ENCODE data around the gene IL11. TPM values are rescaled to one million over a fixed set of nuclear protein-coding genes. Genes with fewer than 3 reads are reported as not detected.

The IL11 gene
- polyA plus RNA-seq, 4 donors, result 0.19 to 0.67 TPM; not detected in 2

DNA sequence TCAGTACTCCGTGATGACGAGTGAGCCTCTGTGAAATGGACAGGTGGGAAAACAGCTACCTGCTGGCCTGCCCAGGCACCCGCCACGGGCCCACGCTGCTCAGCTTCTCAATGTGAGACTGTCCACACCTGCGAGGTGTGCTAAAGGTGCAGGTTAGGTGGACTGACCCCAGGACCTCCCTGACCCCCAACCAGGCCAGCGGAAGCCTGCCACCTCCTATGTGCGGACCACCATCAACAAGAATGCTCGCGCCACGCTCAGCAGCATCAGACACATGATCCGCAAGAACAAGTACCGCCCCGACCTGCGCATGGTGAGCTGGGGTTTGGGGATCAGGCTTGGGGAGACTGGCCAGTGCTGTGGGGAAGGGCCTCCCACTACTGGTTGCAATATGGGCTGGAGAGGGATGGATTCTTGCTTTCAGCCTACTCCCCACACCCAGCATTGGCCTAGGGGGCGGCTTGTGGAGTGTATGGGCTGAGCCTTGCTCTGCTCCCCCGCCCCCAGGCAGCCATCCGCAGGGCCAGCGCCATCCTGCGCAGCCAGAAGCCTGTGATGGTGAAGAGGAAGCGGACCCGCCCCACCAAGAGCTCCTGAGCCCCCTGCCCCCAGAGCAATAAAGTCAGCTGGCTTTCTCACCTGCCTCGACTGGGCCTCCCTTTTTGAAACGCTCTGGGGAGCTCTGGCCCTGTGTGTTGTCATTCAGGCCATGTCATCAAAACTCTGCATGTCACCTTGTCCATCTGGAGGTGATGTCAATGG is 17.7 kb upstream of the IL11 start:
- no peak for FAIRE-seq
- 78 to 82% (median 79%) methylated on average over 24 of the region's 24 CpGs for WGBS, 3 donors

DNA sequence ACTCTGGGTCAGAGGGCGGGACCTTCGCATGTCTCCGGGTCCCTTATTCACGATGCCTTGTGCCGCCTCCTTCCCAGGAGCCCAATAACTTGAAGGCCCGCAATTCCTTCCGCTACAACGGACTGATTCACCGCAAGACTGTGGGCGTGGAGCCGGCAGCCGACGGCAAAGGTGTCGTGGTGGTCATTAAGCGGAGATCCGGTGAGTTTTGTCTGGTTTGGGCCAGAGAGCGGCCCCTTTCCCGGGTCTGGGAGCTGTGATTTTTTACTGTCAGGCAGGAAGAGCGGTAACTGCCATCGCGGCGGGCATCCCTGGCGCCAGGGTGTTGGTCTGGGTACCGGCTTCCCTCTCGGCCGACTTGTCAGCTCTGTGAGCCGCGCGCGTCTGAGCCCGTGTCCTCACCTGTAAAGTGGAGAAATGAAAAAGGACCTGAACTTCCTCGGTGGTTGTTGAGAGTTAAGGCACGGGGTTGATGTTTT is 16.3 kb upstream of the IL11 start:
- Histone ChIP-seq H3K27ac (ENCODE audit: low read depth in 1 of 3, low read length in 2 of 3) (peak overlapping the region in 2 of 3 donors; percentile 66 to 97), H3K9me3 (ENCODE audit: control insufficient read depth in 2 of 2, insufficient read depth in 1 of 2, low read depth in 1 of 2, low read length in 1 of 2) (peaks cover 0 to 7% of the 10 kb centered on the region in 2 donors), H3K36me3 (ENCODE audit: control insufficient read depth in 3 of 3, insufficient read depth in 2 of 3, low read depth in 1 of 3, low read length in 3 of 3) (peaks cover 4 to 59% (median 20%) of the 10 kb centered on the region in 3 donors), H3K27me3 (ENCODE audit: control insufficient read depth in 3 of 3, insufficient read depth in 3 of 3, low read length in 3 of 3) (no peaks in the 10 kb centered on the region), H3K4me1 (ENCODE audit: control insufficient read depth in 3 of 3, insufficient read depth in 2 of 3, low read depth in 1 of 3, low read length in 2 of 3) (peaks cover 8 to 37% (median 13%) of the 10 kb centered on the region in 3 donors), H3K4me3 (ENCODE audit: low read depth in 1 of 3, low read length in 3 of 3) (peak overlapping the region; percentile 63 to 97 (median 95))
- WGBS, 3 donors, result 1% methylated on average over 33 of the region's 33 CpGs
- no peak for FAIRE-seq
- DNase-seq, result peak in 1 of 2 donors; percentile 16

More for the DNA sequence above, 17.7 kb upstream of the IL11 start:
- Histone ChIP-seq H3K9me3 (ENCODE audit: control insufficient read depth in 2 of 2, insufficient read depth in 1 of 2, low read depth in 1 of 2, low read length in 1 of 2) (peaks cover 0 to under 1% of the 10 kb centered on the region in 2 donors), H3K27me3 (ENCODE audit: control insufficient read depth in 3 of 3, insufficient read depth in 3 of 3, low read length in 3 of 3) (no peaks in the 10 kb centered on the region), H3K27ac (ENCODE audit: low read depth in 1 of 3, low read length in 2 of 3) (no peak overlapping the region), H3K4me3 (ENCODE audit: low read depth in 1 of 3, low read length in 3 of 3) (peak overlapping the region in 2 of 3 donors; percentile 63 to 97), H3K4me1 (ENCODE audit: control insufficient read depth in 3 of 3, insufficient read depth in 2 of 3, low read depth in 1 of 3, low read length in 2 of 3) (peaks cover 7 to 37% (median 13%) of the 10 kb centered on the region in 3 donors), H3K36me3 (ENCODE audit: control insufficient read depth in 3 of 3, insufficient read depth in 2 of 3, low read depth in 1 of 3, low read length in 3 of 3) (peaks cover 4 to 65% (median 20%) of the 10 kb centered on the region in 3 donors)
- DNase-seq, result no peak

DNA sequence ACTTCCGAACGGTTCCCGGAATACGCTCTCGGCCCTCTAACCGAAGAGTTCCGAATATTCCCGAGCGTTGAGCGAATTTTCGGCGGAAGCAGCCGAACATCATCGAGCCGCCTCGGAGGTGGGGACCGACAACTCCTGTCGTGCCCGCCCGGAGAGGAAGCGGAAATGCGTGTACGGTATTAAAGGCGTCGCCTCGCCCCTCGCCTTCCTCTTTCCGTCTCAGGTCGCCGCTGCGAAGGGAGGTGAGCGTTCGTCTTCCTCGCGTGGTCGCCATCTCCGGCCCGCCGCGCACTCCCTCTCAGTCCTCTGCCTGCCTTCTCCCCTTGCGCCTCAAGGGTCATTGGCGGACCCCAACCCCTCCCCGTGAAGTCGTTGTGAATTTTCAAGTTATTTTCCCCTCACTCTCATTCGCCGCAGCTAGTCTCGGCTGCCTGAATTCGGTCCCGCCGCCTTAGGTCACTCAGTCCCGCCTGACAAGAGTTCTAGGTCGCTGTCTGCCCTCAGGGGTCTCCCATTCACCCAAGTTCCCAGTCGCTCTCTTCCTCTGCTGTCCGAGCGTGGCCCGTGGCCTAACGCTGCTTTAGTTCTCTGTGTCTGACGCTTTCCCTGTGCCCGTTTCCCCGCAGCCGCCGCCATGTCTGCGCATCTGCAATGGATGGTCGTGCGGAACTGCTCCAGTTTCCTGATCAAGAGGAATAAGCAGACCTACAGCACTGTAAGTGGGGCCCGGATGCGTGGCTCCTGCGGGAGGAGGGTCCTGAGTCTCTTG is 15.6 kb upstream of the IL11 start, which contains the start of gene RPL28:
Gene RPL28, plus strand, starts transcription at position 209 of the 769 bp plus-strand sequence. Its CDS starts 426 bp downstream, at position 635.
- H3K36me3 ChIP-seq (ENCODE audit: control insufficient read depth in 3 of 3, insufficient read depth in 2 of 3, low read depth in 1 of 3, low read length in 3 of 3), result peaks cover 4 to 53% (median 17%) of the 10 kb centered on the region in 3 donors
- H3K9me3 ChIP-seq (ENCODE audit: control insufficient read depth in 2 of 2, insufficient read depth in 1 of 2, low read depth in 1 of 2, low read length in 1 of 2), result peaks cover 0 to 7% of the 10 kb centered on the region in 2 donors
- DNase-seq (peak; percentile 99), FAIRE-seq (no peak)
- peaks cover 8 to 37% (median 12%) of the 10 kb centered on the region in 3 donors for H3K4me1 ChIP-seq (ENCODE audit: control insufficient read depth in 3 of 3, insufficient read depth in 2 of 3, low read depth in 1 of 3, low read length in 2 of 3)
- H3K27me3 ChIP-seq (ENCODE audit: control insufficient read depth in 3 of 3, insufficient read depth in 3 of 3, low read length in 3 of 3), result no peaks in the 10 kb centered on the region
- peak within 1 kb of the TSS; percentile 75 to 97 (median 95) for H3K4me3 ChIP-seq (ENCODE audit: low read depth in 1 of 3, low read length in 3 of 3)
- WGBS, 3 donors, result 0% methylated on average over 68 of the region's 68 CpGs
- peak within 1 kb of the TSS; percentile 86 to 99 (median 97) for H3K27ac ChIP-seq (ENCODE audit: low read depth in 1 of 3, low read length in 2 of 3)

DNA sequence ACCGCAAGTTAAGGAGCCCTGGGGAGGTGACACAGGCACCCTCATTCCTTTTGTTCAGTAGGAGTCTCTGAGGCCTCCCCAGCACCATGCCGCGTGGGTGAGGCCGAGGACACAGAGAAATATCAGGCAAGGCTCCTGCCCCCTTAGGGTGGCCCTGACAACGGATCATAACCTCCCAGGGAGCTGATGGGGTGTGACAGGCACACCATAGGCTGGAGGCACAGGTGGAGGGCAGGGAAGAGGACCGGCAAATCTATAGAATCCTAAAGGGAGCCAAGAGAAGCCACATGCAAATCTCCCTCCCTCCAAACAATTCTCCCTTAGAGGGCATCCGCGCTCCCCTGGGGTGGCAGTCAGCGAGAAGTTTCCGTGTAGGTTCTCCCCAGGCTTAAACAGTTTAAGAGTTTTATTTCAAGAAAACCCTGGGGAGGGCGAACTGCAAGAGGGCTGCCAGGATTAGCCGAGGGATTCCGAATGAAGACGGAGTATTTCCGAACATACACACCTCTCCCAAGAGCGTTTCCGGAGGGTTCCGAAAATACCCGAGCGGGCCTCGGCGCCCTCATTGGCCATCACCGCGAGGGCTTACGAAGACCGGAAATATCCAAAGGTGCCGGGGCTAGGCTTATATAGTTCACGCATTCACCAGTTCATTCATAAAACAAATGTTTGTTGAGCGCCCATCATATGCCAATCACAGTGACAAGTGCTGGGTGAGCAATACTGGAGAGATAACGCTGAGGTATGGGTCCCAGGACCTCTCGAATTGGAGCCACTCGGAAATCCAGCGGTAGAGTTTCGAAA is 14.9 kb upstream of the IL11 start:
- peaks cover 8 to 37% (median 12%) of the 10 kb centered on the region in 3 donors for H3K4me1 ChIP-seq (ENCODE audit: control insufficient read depth in 3 of 3, insufficient read depth in 2 of 3, low read depth in 1 of 3, low read length in 2 of 3)
- peaks cover 4 to 49% (median 17%) of the 10 kb centered on the region in 3 donors for H3K36me3 ChIP-seq (ENCODE audit: control insufficient read depth in 3 of 3, insufficient read depth in 2 of 3, low read depth in 1 of 3, low read length in 3 of 3)
- peak; percentile 97 to 98 for DNase-seq
- WGBS, 3 donors, result 3 to 4% (median 4%) methylated on average over 34 of the region's 34 CpGs
- FAIRE-seq, result no peak
- H3K27me3 ChIP-seq (ENCODE audit: control insufficient read depth in 3 of 3, insufficient read depth in 3 of 3, low read length in 3 of 3), result no peaks in the 10 kb centered on the region
- H3K9me3 ChIP-seq (ENCODE audit: control insufficient read depth in 2 of 2, insufficient read depth in 1 of 2, low read depth in 1 of 2, low read length in 1 of 2), result peaks cover 0 to 7% of the 10 kb centered on the region in 2 donors
- H3K4me3 ChIP-seq (ENCODE audit: low read depth in 1 of 3, low read length in 3 of 3), result peak overlapping the region; percentile 47 to 97 (median 75)
- H3K27ac ChIP-seq (ENCODE audit: low read depth in 1 of 3, low read length in 2 of 3), result peak overlapping the region; percentile 86 to 99 (median 97)

DNA sequence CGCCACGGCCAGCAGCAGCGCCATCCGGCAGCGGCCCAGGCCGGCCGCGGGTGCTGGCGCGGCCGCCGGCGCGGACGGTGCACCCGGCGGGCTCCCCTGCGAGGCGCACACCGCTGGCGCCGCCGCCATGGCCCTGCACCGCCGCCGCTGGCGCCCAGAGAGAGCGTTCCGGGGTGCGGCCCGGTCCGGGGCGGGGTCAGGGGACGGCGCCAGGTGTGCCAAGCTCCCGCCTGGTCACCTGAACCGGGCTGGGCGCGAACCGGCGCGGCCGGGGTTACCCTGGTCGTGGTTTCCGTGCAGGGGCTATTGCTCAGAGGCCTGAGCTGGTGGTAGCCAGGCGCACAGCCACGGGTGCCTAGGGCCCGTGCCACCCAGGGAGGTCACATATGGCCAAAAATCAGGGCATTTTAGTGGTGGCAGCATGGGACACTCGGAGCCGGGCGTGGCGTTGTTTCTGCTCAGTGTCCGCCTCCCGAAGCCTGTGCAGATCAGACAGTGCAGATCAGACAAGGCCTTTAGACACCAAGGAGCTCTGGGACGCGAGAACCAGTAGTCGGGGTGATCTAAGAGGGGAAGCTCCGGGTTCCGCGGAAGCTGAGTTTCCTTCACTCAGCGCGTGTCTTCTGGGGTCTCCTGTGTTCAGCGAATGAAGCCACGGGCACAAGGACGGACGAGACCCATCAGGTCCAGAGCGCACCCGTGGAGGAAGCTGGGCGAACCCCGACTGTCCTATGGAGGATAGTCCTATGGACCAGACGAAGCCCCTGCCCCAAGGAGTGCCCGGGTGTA is 14.1 kb upstream of the IL11 start, which contains the start of gene TMEM238:
Gene TMEM238, minus strand, starts transcription at position 162 of the 789 bp plus-strand sequence. Its CDS starts 33 bp downstream, at position 129.
- FAIRE-seq (no peak), DNase-seq (peak; percentile 77 to 85)
- peak within 1 kb of the TSS; percentile 86 to 99 (median 97) for H3K27ac ChIP-seq (ENCODE audit: low read depth in 1 of 3, low read length in 2 of 3)
- H3K36me3 ChIP-seq (ENCODE audit: control insufficient read depth in 3 of 3, insufficient read depth in 2 of 3, low read depth in 1 of 3, low read length in 3 of 3), result peaks cover 4 to 45% (median 17%) of the 10 kb centered on the region in 3 donors
- H3K27me3 ChIP-seq (ENCODE audit: control insufficient read depth in 3 of 3, insufficient read depth in 3 of 3, low read length in 3 of 3), result no peaks in the 10 kb centered on the region
- H3K4me3 ChIP-seq (ENCODE audit: low read depth in 1 of 3, low read length in 3 of 3), result peak within 1 kb of the TSS; percentile 63 to 97 (median 75)
- H3K9me3 ChIP-seq (ENCODE audit: control insufficient read depth in 2 of 2, insufficient read depth in 1 of 2, low read depth in 1 of 2, low read length in 1 of 2), result peaks cover 0 to 7% of the 10 kb centered on the region in 2 donors
- WGBS, 3 donors, result 5 to 16% (median 11%) methylated on average over 53 to 72 of the region's 72 CpGs
- H3K4me1 ChIP-seq (ENCODE audit: control insufficient read depth in 3 of 3, insufficient read depth in 2 of 3, low read depth in 1 of 3, low read length in 2 of 3), result peaks cover 8 to 37% (median 12%) of the 10 kb centered on the region in 3 donors

DNA sequence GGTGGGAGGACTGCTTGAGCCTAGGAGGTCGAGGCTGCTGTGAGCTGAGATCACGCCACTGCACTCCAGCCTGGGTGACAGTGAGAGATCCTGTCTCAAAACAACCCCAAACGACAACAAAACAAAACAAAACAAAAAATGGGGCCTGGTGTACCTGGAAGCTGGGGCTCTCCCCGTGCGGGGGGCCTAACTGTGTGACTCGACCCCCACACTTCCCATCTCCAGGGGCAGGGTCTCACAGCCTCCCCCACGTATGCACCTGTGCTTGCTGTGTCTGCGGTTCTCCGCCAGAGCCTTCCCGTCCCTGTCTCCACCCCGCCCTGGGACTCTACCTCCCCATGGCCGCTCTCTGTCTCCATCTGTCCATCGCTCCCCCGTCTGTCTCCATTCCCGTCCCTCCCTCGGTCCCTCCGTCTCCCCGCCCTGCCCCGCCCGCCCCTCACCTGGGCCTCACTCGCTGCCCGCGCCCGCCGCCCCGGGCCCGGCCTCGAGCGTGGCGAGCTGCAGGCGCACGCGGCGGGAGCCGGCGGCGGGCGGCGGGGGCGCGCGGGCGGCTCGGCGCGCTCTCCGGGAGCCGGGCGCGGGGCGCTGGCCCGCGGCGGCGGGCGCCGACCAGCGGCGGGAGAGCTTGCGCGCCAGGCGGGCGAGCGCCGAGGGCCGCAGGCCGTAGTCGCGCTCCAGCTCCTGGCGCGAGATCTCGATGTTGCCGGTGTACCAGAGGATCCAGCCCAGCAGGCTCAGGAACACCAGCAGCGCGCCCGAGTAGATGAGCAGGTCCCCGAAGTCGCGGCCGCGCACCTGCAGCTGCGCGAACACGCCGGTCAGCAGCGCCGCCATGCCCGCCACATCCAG is 13.2 kb upstream of the IL11 start:
- Histone ChIP-seq H3K9me3 (ENCODE audit: control insufficient read depth in 2 of 2, insufficient read depth in 1 of 2, low read depth in 1 of 2, low read length in 1 of 2) (peaks cover 0 to 7% of the 10 kb centered on the region in 2 donors), H3K36me3 (ENCODE audit: control insufficient read depth in 3 of 3, insufficient read depth in 2 of 3, low read depth in 1 of 3, low read length in 3 of 3) (peaks cover 4 to 43% (median 10%) of the 10 kb centered on the region in 3 donors), H3K4me3 (ENCODE audit: low read depth in 1 of 3, low read length in 3 of 3) (peak overlapping the region; percentile 44 to 75 (median 63)), H3K27me3 (ENCODE audit: control insufficient read depth in 3 of 3, insufficient read depth in 3 of 3, low read length in 3 of 3) (no peaks in the 10 kb centered on the region), H3K27ac (ENCODE audit: low read depth in 1 of 3, low read length in 2 of 3) (peak overlapping the region; percentile 86 to 97 (median 86)), H3K4me1 (ENCODE audit: control insufficient read depth in 3 of 3, insufficient read depth in 2 of 3, low read depth in 1 of 3, low read length in 2 of 3) (peaks cover 7 to 33% (median 8%) of the 10 kb centered on the region in 3 donors)
- DNase-seq, result peak in 1 of 2 donors; percentile 58
- 3 to 6% (median 4%) methylated on average over 44 to 88 of the region's 88 CpGs for WGBS, 3 donors
- FAIRE-seq, result no peak

Data from small intestine (tissue), 7 donors.